Breast epithelium (tissue), 3 donors: Measurements from ENCODE around the gene SOD1.

ENCODE experiments used
- CTCF ChIP-seq, 3 donors: fragments of 450-650 bp; IDR thresholded peaks; one replicate each; pipeline ENCODE4 v1.5.1; 2016 to 2017; ENCODE audit warnings: antibody characterized with exemption in 3 of 3, mild to moderate bottlenecking in 3 of 3, moderate library complexity in 3 of 3
- POLR2A ChIP-seq: fragments of 450-650 bp; IDR thresholded peaks from one replicate; pipeline ENCODE4 v1.6.1; 2016; ENCODE audit warnings: antibody characterized with exemption, mild to moderate bottlenecking, moderate library complexity

- TF ChIP-seq CTCF (IDR thresholded peaks at IDR 0.05) (no peak), POLR2A (no peak)
Measured at GRCh38 chr21:31658053-31658452, 1.4 kb upstream of the SOD1 start.
